ENCODE measurements around the gene MED4.

DNA sequence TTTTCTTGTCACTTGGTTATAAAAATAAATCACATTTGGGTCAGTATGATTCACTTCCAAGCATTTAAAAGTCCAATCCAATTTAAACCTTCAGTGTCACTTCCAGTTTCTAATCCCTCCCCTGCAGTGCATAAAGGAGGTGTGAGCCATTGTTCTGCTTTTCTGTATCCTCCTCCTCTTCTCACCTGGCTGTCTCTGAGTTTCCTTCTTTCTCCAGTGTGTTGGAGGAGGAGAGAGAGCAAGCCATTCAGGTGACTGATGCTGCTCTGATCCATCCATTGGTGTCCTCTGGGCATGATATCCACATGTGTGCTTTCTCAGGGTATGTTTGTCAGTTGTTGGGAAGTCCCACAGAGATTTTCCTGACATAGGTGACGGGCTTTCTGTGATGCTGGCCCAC is 56.1 kb downstream of the MED4 start:
- TF ChIP-seq, protein P1, sequence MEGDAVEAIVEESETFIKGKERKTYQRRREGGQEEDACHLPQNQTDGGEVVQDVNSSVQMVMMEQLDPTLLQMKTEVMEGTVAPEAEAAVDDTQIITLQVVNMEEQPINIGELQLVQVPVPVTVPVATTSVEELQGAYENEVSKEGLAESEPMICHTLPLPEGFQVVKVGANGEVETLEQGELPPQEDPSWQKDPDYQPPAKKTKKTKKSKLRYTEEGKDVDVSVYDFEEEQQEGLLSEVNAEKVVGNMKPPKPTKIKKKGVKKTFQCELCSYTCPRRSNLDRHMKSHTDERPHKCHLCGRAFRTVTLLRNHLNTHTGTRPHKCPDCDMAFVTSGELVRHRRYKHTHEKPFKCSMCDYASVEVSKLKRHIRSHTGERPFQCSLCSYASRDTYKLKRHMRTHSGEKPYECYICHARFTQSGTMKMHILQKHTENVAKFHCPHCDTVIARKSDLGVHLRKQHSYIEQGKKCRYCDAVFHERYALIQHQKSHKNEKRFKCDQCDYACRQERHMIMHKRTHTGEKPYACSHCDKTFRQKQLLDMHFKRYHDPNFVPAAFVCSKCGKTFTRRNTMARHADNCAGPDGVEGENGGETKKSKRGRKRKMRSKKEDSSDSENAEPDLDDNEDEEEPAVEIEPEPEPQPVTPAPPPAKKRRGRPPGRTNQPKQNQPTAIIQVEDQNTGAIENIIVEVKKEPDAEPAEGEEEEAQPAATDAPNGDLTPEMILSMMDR (conservative IDR thresholded peaks at IDR 0.05; ENCODE audit: low read depth in 2 of 2): no peak
- TF ChIP-seq REST (IDR thresholded peaks at IDR 0.05; ENCODE audit: unreplicated experiment): no peak
- TF ChIP-seq EZH2 (IDR thresholded peaks at IDR 0.05; ENCODE audit: low read depth, unreplicated experiment): no peak
- no peak for TF ChIP-seq POLR2AphosphoS5 (IDR thresholded peaks at IDR 0.05; ENCODE audit: low read depth)
- no peak for TF ChIP-seq STAT1 (IDR thresholded peaks at IDR 0.05; ENCODE audit: unreplicated experiment)
- no peak for TF ChIP-seq JUNB (IDR thresholded peaks at IDR 0.05; ENCODE audit: unreplicated experiment)
- no peak for TF ChIP-seq CREB1 (CRISPR knock-in tag; IDR thresholded peaks at IDR 0.05; ENCODE audit: low read depth)
